HFF-Myc (cell line): ENCODE results near the gene HSPB6.

Experiments
- DNase-seq: peaks from one replicate; pipeline ENCODE4 v3.0.0-alpha.2; 2011; ENCODE audit warnings: low read depth; ENCODE audit errors: extremely low read depth
- H3K4me3 ChIP-seq: replicated peaks from 2 replicates; pipeline ENCODE4 v1.5.1; 2011; ENCODE audit warnings: low read depth, mild to moderate bottlenecking, control low read depth, low read length
- TF ChIP-seq, protein P1 (sequence below): IDR thresholded peaks from 2 replicates; pipeline ENCODE4 v1.5.1; 2012; ENCODE audit warnings: mild to moderate bottlenecking, low read depth, low read length, control low read depth; ENCODE audit errors: missing control alignments

The HSPB6 gene

GRCh38 chr19:35738021-35738886 lies 18.6 kb downstream of the HSPB6 start:
- TF ChIP-seq, protein P1, sequence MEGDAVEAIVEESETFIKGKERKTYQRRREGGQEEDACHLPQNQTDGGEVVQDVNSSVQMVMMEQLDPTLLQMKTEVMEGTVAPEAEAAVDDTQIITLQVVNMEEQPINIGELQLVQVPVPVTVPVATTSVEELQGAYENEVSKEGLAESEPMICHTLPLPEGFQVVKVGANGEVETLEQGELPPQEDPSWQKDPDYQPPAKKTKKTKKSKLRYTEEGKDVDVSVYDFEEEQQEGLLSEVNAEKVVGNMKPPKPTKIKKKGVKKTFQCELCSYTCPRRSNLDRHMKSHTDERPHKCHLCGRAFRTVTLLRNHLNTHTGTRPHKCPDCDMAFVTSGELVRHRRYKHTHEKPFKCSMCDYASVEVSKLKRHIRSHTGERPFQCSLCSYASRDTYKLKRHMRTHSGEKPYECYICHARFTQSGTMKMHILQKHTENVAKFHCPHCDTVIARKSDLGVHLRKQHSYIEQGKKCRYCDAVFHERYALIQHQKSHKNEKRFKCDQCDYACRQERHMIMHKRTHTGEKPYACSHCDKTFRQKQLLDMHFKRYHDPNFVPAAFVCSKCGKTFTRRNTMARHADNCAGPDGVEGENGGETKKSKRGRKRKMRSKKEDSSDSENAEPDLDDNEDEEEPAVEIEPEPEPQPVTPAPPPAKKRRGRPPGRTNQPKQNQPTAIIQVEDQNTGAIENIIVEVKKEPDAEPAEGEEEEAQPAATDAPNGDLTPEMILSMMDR = no peak
- no peak for DNase-seq
- H3K4me3 ChIP-seq = no peak overlapping the region

- TF ChIP-seq, protein P1 = no peak
Observed at GRCh38 chr19:35736913-35737886, 19.6 kb downstream of the HSPB6 start.

GRCh38 chr19:35734889-35735288 lies 21.9 kb downstream of the HSPB6 start:
- DNase-seq = no peak
- no peak overlapping the region for H3K4me3 ChIP-seq
- TF ChIP-seq, protein P1 = no peak

More at GRCh38 chr19:35736913-35737886, 19.6 kb downstream of the HSPB6 start:
- H3K4me3 ChIP-seq = no peak overlapping the region
- no peak for DNase-seq

DNA sequence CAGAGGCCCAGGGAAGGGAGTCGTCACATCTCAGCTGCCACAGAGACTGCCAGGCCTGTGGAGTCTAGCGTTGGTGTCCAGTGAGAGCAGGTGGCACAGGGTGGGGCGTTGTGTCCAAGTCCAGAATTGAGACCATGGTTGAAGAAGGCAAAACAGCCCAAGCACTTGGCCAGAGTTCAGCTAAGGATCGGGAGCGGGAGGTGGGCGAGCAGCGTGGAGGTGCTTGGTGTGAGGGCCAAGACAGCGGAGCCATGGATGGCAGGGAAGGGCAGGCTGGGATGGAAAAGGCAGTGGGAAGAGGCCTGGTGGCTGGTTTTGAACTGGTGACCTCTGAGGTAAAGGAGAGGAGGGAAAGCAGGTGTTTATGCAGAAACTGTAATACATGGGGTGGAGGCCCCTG lies 22.6 kb downstream of the HSPB6 start:
- TF ChIP-seq, protein P1 = no peak
- H3K4me3 ChIP-seq = no peak overlapping the region
- DNase-seq = no peak

DNA sequence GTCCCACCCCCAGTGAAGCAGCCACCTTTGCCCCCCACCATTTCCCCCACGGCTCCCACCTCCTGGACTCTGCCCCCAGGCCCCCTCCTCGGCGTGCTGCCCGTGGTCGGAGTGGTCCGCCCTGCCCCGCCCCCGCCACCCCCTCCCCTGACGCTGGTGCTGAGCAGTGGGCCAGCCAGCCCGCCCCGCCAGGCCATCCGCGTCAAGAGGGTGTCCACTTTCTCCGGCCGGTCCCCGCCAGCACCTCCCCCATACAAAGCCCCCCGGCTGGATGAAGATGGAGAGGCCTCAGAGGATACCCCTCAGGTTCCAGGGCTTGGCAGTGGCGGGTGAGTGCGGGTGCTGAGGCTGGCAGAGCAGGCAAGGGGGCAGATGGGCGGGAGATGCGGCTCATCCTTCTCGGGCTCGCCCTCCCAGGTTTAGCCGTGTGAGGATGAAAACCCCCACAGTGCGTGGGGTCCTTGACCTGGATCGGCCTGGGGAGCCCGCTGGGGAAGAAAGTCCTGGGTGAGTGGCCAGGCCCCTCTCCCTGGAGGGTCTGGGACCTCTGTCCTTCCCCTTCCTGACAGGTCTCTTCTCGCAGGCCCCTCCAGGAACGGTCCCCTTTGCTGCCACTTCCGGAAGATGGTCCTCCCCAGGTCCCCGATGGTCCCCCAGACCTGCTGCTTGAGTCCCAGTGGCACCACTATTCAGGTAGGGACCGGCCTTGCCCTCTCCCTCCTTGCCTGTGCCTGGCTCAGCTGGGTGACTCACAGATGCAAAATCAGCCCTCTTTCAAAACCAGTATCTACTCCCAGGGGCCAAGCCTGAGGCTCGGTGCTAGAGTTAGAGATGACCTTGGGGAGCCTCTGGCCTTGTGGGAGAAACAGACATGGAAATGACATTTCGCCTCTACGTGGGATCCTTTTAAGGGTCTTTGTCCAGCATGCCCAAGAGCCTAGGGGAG lies 23.4 kb downstream of the HSPB6 start:
- DNase-seq = no peak
- TF ChIP-seq, protein P1 = no peak

More for the DNA sequence above, 23.4 kb downstream of the HSPB6 start:
- H3K4me3 ChIP-seq = no peak overlapping the region
